IMR-90 (cell line): ENCODE measurements around the gene OPCML. TPM values are rescaled to one million over a fixed set of nuclear protein-coding genes. Genes with fewer than 3 reads are reported as not detected.

Experiments used
- ATAC-seq: fragments of 200-7000 bp; cut with Tn5 transposase; 2 replicates; pipeline ENCODE4 v1.9.1; 2020; ENCODE audit warnings: low read depth, mild to moderate bottlenecking, moderate library complexity
- BruUV-seq: library from RNA; stranded (reverse); fragments of 400-500 nt; replicated peaks from 2 replicates; lab custom pipeline; 2021; lab: Mats Ljungman, UMichigan
- CTCF ChIA-PET: fragments of 300-600 bp; formaldehyde crosslinking; extraction: SDS; loops from one replicate; lab custom pipeline; 2021; ENCODE audit warnings: antibody characterized with exemption; lab: Yijun Ruan, JAX
- POLR2A ChIA-PET: fragments of 300-600 bp; sonication (Branson Sonifier 250); formaldehyde crosslinking; loops from one replicate; lab custom pipeline; 2022; ENCODE audit warnings: antibody characterized with exemption; ENCODE audit not compliant: unreplicated experiment; lab: Charles Lee
- DNase-seq: peaks from one replicate; pipeline ENCODE4 v3.0.0; 2013
- H2AFZ ChIP-seq: replicated peaks from 2 replicates; pipeline ENCODE3; 2013; ENCODE audit warnings: low read length, mild to moderate bottlenecking; ENCODE audit not compliant: poor library complexity
- H2AK5ac ChIP-seq: 2 replicates; pipeline ENCODE4 v1.6.1; 2013; ENCODE audit warnings: low read depth, low read length, inconsistent platforms
- H2AK9ac ChIP-seq: replicated peaks from 2 replicates; pipeline ENCODE3; 2013; ENCODE audit warnings: mild to moderate bottlenecking, low read depth, low read length, moderate library complexity; ENCODE audit not compliant: poor library complexity
- H2BK120ac ChIP-seq: 2 replicates; pipeline ENCODE4 v1.6.1; 2013; ENCODE audit warnings: low read depth, low read length, inconsistent platforms
- H2BK15ac ChIP-seq: 3 replicates; pipeline ENCODE4 v1.6.1; 2013; ENCODE audit warnings: low read depth, low read length, inconsistent platforms
- H2BK20ac ChIP-seq: 2 replicates; pipeline ENCODE4 v1.6.1; 2013; ENCODE audit warnings: low read depth, mild to moderate bottlenecking, inconsistent platforms, low read length, moderate library complexity
- H2BK5ac ChIP-seq: 2 replicates; pipeline ENCODE4 v1.6.1; 2013; ENCODE audit warnings: mild to moderate bottlenecking, low read depth, low read length, inconsistent platforms; ENCODE audit not compliant: poor library complexity, severe bottlenecking
- H3K14ac ChIP-seq: replicated peaks from 2 replicates; pipeline ENCODE4 v1.6.1; 2013; ENCODE audit warnings: low read depth, low read length, inconsistent platforms
- H3K18ac ChIP-seq: 2 replicates; pipeline ENCODE4 v1.6.1; 2013; ENCODE audit warnings: low read depth, low read length, control low read depth
- H3K23ac ChIP-seq: 2 replicates; pipeline ENCODE4 v1.6.1; 2013; ENCODE audit warnings: low read depth, low read length, inconsistent platforms
- H3K27ac ChIP-seq: 2 replicates; pipeline ENCODE4 v1.5.1; 2013; ENCODE audit warnings: mild to moderate bottlenecking, control low read depth, low read length; ENCODE audit not compliant: insufficient read depth
- H3K27me3 ChIP-seq: 2 replicates; pipeline ENCODE4 v1.6.1; 2013; ENCODE audit warnings: low read length; ENCODE audit not compliant: control insufficient read depth, insufficient read depth
- H3K36me3 ChIP-seq: 2 replicates; pipeline ENCODE4 v1.6.1; 2013; ENCODE audit warnings: low read length, mixed read lengths; ENCODE audit not compliant: control insufficient read depth, insufficient read depth
- H3K4ac ChIP-seq: 2 replicates; pipeline ENCODE4 v1.6.1; 2013; ENCODE audit warnings: low read depth, low read length, inconsistent platforms
- H3K4me1 ChIP-seq: 2 replicates; pipeline ENCODE4 v1.6.1; 2013; ENCODE audit warnings: low read length, mixed read lengths; ENCODE audit not compliant: control insufficient read depth, insufficient read depth
- H3K4me2 ChIP-seq: 2 replicates; pipeline ENCODE4 v1.6.1; 2013; ENCODE audit warnings: low read depth, mild to moderate bottlenecking, control low read depth, low read length, moderate library complexity
- H3K4me3 ChIP-seq: 2 replicates; pipeline ENCODE4 v1.5.1; 2013; ENCODE audit warnings: low read depth, mild to moderate bottlenecking, control low read depth, low read length, moderate library complexity; ENCODE audit not compliant: insufficient read depth
- H3K56ac ChIP-seq: 2 replicates; pipeline ENCODE4 v1.6.1; 2013; ENCODE audit warnings: low read length, inconsistent platforms; ENCODE audit not compliant: insufficient read depth; ENCODE audit errors: extremely low read depth
- H3K79me1 ChIP-seq, 2 experiments: 2 replicates each; pipeline ENCODE4 v1.6.1; 2013; ENCODE audit warnings: low read length in 2 of 2, inconsistent platforms in 1 of 2, low read depth in 1 of 2
- H3K9ac ChIP-seq: 2 replicates; pipeline ENCODE4 v1.6.1; 2013; ENCODE audit warnings: low read depth, low read length, control low read depth
- H3K9me1 ChIP-seq: 2 replicates; pipeline ENCODE4 v1.6.1; 2013; ENCODE audit warnings: low read length, inconsistent platforms; ENCODE audit not compliant: insufficient read depth
- H3K9me3 ChIP-seq: 2 replicates; pipeline ENCODE4 v1.6.1; 2013; ENCODE audit warnings: low read length; ENCODE audit not compliant: control insufficient read depth, insufficient read depth
- H4K20me1 ChIP-seq: 2 replicates; pipeline ENCODE4 v1.6.1; 2013; ENCODE audit warnings: low read length, inconsistent platforms; ENCODE audit not compliant: insufficient read depth
- H4K5ac ChIP-seq: 2 replicates; pipeline ENCODE4 v1.6.1; 2013; ENCODE audit warnings: mild to moderate bottlenecking, low read depth, low read length, control low read depth
- H4K8ac ChIP-seq, 2 experiments: 2 replicates each; pipeline ENCODE4 v1.6.1; 2013; ENCODE audit warnings: low read depth in 2 of 2, low read length in 2 of 2, control low read depth in 1 of 2, inconsistent platforms in 1 of 2
- H4K91ac ChIP-seq: 2 replicates; pipeline ENCODE4 v1.6.1; 2013; ENCODE audit warnings: low read depth, low read length, inconsistent platforms; ENCODE audit not compliant: insufficient read depth
- CEBPB ChIP-seq: IDR thresholded peaks from 2 replicates; pipeline ENCODE4 v1.6.1; 2012; ENCODE audit warnings: low read depth, low read length, improper control_type of control experiment
- CHD1 ChIP-seq: IDR thresholded peaks from 2 replicates; pipeline ENCODE4 v1.6.1; 2012; ENCODE audit warnings: low read depth, low read length, improper control_type of control experiment
- RAD21 ChIP-seq: IDR thresholded peaks from 2 replicates; pipeline ENCODE4 v1.6.1; 2012; ENCODE audit warnings: low read length, improper control_type of control experiment
- WGBS, 2 experiments: methylation state at CpG; one replicate each; pipeline versions ENCODE4 v1.1.5 to v1.1.7; 2013; ENCODE audit warnings: missing lambda C conversion rate in 2 of 2; ENCODE audit not compliant: insufficient read length in 1 of 2; ENCODE audit errors: extremely low coverage in 2 of 2; 5-methylcytosine and 5-hydroxymethylcytosine counted together
- dilution Hi-C: fragments of 300-500 bp; cut with HindIII; formaldehyde crosslinking; loops from one replicate; pipeline ENCODE4 v1.14.3; 2018; ENCODE audit warnings: low sequenced_read_pairs; ENCODE audit not compliant: unreplicated experiment
- in situ Hi-C: fragments of 300-500 bp; cut with MboI; formaldehyde crosslinking; loops from 3 replicates; pipeline ENCODE4 v1.14.3; 2019; ENCODE audit warnings: low sequenced_read_pairs, inconsistent platforms, mixed read lengths
- intact Hi-C: fragments of 100-400 bp; cut with micrococcal nuclease; formaldehyde crosslinking; loops from 2 replicates; pipeline ENCODE4 v1.10.0; 2022
- polyA plus RNA-seq, 3 experiments: library from polyadenylated mRNA; depleted of rRNA; stranded (reverse); fragments of >200 nt; gene quantifications; 2 replicates each; pipeline ENCODE4 v1.2.3, GENCODE V29; 2012; ENCODE audit warnings: low replicate concordance in 1 of 3
- total RNA-seq: library from RNA; depleted of rRNA; stranded (reverse); fragments of >200 nt; gene quantifications from 2 replicates; pipeline ENCODE4 v1.2.3, GENCODE V29; 2012

Gene OPCML
- total and polyA plus RNA-seq, 2 of the 4 experiments (the other 2 are of a cell fraction), result under 0.01 to 2.6 TPM

DNA sequence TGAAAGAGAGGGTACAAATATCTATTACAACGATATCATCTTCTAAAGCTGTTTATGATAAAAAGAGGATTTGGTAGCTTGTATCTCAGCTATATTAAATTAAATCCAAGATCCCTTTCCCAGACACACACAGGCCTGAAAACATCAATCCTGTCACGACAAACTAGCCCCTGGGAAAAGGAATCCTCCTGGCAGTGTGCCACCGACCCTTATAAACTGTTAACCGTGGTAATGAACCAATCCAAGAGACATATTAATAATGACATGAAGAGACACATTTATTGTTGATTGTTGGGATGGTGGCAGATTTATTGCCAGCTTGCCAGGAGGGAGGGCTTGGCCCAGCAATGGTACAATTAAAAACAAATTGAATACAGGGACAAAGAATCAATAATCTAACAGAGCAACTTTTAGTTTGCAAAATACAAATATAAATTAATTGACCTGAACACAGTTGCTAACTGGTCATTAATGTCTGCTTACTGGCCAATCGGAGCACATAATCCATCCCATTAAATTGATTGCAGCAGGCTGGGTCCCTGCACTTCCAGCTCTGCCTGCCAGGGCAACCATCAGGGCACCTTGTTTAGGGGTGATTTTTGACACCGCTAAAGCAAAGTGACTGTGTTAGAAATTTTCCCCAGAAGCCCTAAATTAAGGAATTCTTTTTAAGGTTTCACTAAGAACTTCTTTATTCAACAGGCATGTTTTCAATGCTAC is 887.6 kb downstream of the OPCML start:
- H3K4me1 ChIP-seq, result no peaks in the 10 kb centered on the region
- no CpG with 5 or more reads among the region's 6 CpGs for WGBS, 2 experiments
- H2AFZ ChIP-seq, result no peak overlapping the region
- H3K9ac ChIP-seq, result no peak overlapping the region
- H2BK5ac ChIP-seq, result no peak overlapping the region
- H3K79me1 ChIP-seq, result no peaks in the 10 kb centered on the region
- dilution Hi-C loops (no loop called here), in situ Hi-C loops (no loop called here), intact Hi-C loops (no loop called here)
- H3K27me3 ChIP-seq, result no peaks in the 10 kb centered on the region; the same call in 1 of the 2 replicates
- ChIA-PET POLR2A (no interaction called here), CTCF (no interaction called here)
- H3K9me3 ChIP-seq, result no peaks in the 10 kb centered on the region
- no peak overlapping the region for H2BK120ac ChIP-seq
- no peaks in the 10 kb centered on the region for H3K9me1 ChIP-seq
- ATAC-seq (no peak), DNase-seq (no peak)
- no peak overlapping the region for H3K14ac ChIP-seq
- H4K8ac ChIP-seq, result no peak overlapping the region
- no peak overlapping the region for H2BK15ac ChIP-seq
- no peak overlapping the region for H3K27ac ChIP-seq
- H3K4me3 ChIP-seq, result no peak overlapping the region
- no peak overlapping the region for H3K56ac ChIP-seq
- no peaks in the 10 kb centered on the region for H4K20me1 ChIP-seq
- no peak overlapping the region for H4K5ac ChIP-seq
- H2AK9ac ChIP-seq, result no peak overlapping the region
- H3K4ac ChIP-seq, result no peak overlapping the region
- BruUV-seq, result no TSS peak
- no peak overlapping the region for H3K4me2 ChIP-seq
- H3K36me3 ChIP-seq, result no peaks in the 10 kb centered on the region
- no peak overlapping the region for H3K18ac ChIP-seq
- no peak overlapping the region for H2AK5ac ChIP-seq
- H2BK20ac ChIP-seq, result no peak overlapping the region
- TF ChIP-seq CHD1 (no peak), CEBPB (no peak), RAD21 (no peak)
- H3K23ac ChIP-seq, result no peak overlapping the region
- H4K91ac ChIP-seq, result no peak overlapping the region
